ENCODE measurements around the gene PAK4. TPM values are rescaled to one million over a fixed set of nuclear protein-coding genes. Genes with fewer than 3 reads are reported as not detected.

PAK4 gene
- total RNA-seq, 1 experiment from 2014 or later = 55.2 TPM

DNA sequence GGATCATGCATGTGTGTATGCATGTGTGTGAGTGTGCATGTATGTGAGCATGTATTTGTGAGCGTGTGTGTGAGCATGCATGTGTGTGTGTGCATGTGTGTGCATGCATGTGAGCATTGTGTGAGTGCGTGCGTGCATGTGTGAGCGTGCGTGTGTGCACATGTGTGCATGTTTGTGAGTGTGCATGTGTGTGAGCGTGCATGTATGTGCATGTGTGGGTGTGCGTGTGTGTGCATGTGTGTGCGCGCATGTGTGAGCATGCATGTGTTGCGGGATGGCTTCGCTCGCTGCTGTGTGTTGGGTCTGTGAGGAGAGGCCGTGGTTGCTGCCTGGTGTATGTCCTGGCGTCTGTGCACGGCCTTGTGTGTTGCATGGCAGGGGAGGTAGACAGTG, 32.4 kb downstream of the PAK4 start:
- Histone ChIP-seq H3K9me3 (ENCODE audit: low read depth, low read length, poor library complexity, severe bottlenecking) (no peaks in the 10 kb centered on the region), H3K4me3 (ENCODE audit: low read depth, low read length, poor library complexity, severe bottlenecking) (no peak overlapping the region), H3K4me1 (ENCODE audit: insufficient read depth, low read length, poor library complexity, severe bottlenecking) (no peaks in the 10 kb centered on the region), H3K27ac (ENCODE audit: low read depth, low read length, poor library complexity, severe bottlenecking) (no peak overlapping the region), H3K27me3 (replicated peaks; ENCODE audit: insufficient read depth, low read depth, low read length, poor library complexity) (no peaks in the 10 kb centered on the region), H3K36me3 (ENCODE audit: insufficient read depth, low read length, poor library complexity, severe bottlenecking) (no peaks in the 10 kb centered on the region)
- intact Hi-C loops (cut with micrococcal nuclease; ENCODE audit: unreplicated experiment) = no loop called here
- no TSS peak for BruUV-seq (replicated peaks)
- no peak for TF ChIP-seq EZH2 (IDR thresholded peaks at IDR 0.05; ENCODE audit: borderline replicate concordance, low read depth, low read length, poor library complexity, severe bottlenecking)
- TF ChIP-seq, protein P1, sequence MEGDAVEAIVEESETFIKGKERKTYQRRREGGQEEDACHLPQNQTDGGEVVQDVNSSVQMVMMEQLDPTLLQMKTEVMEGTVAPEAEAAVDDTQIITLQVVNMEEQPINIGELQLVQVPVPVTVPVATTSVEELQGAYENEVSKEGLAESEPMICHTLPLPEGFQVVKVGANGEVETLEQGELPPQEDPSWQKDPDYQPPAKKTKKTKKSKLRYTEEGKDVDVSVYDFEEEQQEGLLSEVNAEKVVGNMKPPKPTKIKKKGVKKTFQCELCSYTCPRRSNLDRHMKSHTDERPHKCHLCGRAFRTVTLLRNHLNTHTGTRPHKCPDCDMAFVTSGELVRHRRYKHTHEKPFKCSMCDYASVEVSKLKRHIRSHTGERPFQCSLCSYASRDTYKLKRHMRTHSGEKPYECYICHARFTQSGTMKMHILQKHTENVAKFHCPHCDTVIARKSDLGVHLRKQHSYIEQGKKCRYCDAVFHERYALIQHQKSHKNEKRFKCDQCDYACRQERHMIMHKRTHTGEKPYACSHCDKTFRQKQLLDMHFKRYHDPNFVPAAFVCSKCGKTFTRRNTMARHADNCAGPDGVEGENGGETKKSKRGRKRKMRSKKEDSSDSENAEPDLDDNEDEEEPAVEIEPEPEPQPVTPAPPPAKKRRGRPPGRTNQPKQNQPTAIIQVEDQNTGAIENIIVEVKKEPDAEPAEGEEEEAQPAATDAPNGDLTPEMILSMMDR (conservative IDR thresholded peaks at IDR 0.05; ENCODE audit: low read depth, low read length) = no peak
- no peak for DNase-seq (ENCODE audit: low spot score)
- CTCF ChIA-PET = no interaction called here
- POLR2A ChIA-PET (ENCODE audit: low non-redundant PET) = no interaction called here

DNA sequence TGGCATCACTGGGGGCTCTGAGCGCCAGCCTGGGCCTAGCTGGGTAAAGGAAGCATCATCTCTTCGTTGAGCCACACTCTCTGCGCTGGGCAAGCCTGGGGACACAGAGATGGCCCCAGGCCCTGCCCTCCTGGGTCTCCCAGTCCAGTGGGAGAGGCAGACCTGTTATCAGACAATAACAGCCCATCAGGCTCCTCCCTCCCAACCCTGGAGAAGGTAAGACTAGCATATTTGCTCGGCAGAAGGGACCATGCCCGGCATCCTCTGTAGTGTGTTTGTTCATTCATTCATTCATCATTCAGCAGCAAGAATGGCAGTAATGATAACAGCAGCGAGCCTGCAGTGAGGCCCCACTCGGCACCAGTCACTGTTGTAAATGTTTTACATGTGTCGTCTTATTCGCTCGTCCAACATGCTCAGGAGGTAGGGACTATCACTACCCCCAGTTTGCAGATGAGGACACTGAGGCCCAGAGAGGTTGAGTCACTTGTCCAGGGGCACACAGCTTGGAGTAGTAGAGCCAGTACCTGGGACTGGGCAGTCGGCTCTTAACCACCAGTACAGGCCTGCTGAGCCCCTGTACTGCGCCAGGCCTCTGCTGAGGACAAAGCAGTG, 33.2 kb downstream of the PAK4 start:
- H3K4me3 ChIP-seq (ENCODE audit: low read depth, low read length, poor library complexity, severe bottlenecking) = no peak overlapping the region
- ChIA-PET POLR2A (ENCODE audit: low non-redundant PET) (no interaction called here), CTCF (no interaction called here)
- H3K9me3 ChIP-seq (ENCODE audit: low read depth, low read length, poor library complexity, severe bottlenecking) = no peaks in the 10 kb centered on the region
- DNase-seq (ENCODE audit: low spot score) = no peak
- H3K27me3 ChIP-seq (replicated peaks; ENCODE audit: insufficient read depth, low read depth, low read length, poor library complexity) = no peaks in the 10 kb centered on the region
- intact Hi-C loops (cut with micrococcal nuclease; ENCODE audit: unreplicated experiment) = no loop called here
- TF ChIP-seq EZH2 (IDR thresholded peaks at IDR 0.05; ENCODE audit: borderline replicate concordance, low read depth, low read length, poor library complexity, severe bottlenecking) = no peak
- TF ChIP-seq, protein P1 (conservative IDR thresholded peaks at IDR 0.05; ENCODE audit: low read depth, low read length) = no peak
- BruUV-seq (replicated peaks) = no TSS peak
- H3K36me3 ChIP-seq (ENCODE audit: insufficient read depth, low read length, poor library complexity, severe bottlenecking) = no peaks in the 10 kb centered on the region
- H3K27ac ChIP-seq (ENCODE audit: low read depth, low read length, poor library complexity, severe bottlenecking) = no peak overlapping the region
- H3K4me1 ChIP-seq (ENCODE audit: insufficient read depth, low read length, poor library complexity, severe bottlenecking) = no peaks in the 10 kb centered on the region

DNA sequence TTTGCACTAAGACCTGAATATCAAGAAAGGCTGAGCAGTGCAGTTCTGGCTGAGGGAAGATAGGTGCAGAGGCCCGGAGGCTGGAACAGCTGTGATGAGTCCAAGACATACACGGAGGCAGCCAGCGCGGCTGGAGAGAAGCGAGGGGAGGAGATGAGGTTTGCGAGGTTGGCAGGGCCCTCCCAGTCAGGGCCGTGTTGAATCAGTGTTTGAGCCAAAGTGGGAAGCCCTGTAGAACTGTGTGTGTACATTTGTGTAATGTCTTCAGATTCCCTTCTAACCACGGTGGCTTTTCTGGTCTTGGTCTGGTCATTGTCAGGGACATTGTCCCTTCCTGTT, 34.9 kb downstream of the PAK4 start:
- DNase-seq (ENCODE audit: low spot score) = no peak
- ChIA-PET CTCF (no interaction called here), POLR2A (ENCODE audit: low non-redundant PET) (no interaction called here)
- no peak overlapping the region for H3K4me3 ChIP-seq (ENCODE audit: low read depth, low read length, poor library complexity, severe bottlenecking)
- H3K9me3 ChIP-seq (ENCODE audit: low read depth, low read length, poor library complexity, severe bottlenecking) = no peaks in the 10 kb centered on the region
- H3K27ac ChIP-seq (ENCODE audit: low read depth, low read length, poor library complexity, severe bottlenecking) = no peak overlapping the region
- no peaks in the 10 kb centered on the region for H3K27me3 ChIP-seq (replicated peaks; ENCODE audit: insufficient read depth, low read depth, low read length, poor library complexity)
- BruUV-seq (replicated peaks) = no TSS peak
- intact Hi-C loops (cut with micrococcal nuclease; ENCODE audit: unreplicated experiment) = no loop called here
- no peak for TF ChIP-seq EZH2 (IDR thresholded peaks at IDR 0.05; ENCODE audit: borderline replicate concordance, low read depth, low read length, poor library complexity, severe bottlenecking)
- TF ChIP-seq, protein P1 (conservative IDR thresholded peaks at IDR 0.05; ENCODE audit: low read depth, low read length) = no peak
- no peaks in the 10 kb centered on the region for H3K36me3 ChIP-seq (ENCODE audit: insufficient read depth, low read length, poor library complexity, severe bottlenecking)
- H3K4me1 ChIP-seq (ENCODE audit: insufficient read depth, low read length, poor library complexity, severe bottlenecking) = no peaks in the 10 kb centered on the region

All from A673 (cell line).